Measurements from ENCODE around the gene MSI1. TPM values are rescaled to one million over a fixed set of nuclear protein-coding genes. Genes with fewer than 3 reads are reported as not detected.
A peak's percentile ranks its signal among the peaks of the same experiment; 100 is the strongest.

Gene MSI1
- total and polyA plus RNA-seq, 2 donors (not counting 1 experiment from before 2014, with no cell fraction given) = not detected

DNA sequence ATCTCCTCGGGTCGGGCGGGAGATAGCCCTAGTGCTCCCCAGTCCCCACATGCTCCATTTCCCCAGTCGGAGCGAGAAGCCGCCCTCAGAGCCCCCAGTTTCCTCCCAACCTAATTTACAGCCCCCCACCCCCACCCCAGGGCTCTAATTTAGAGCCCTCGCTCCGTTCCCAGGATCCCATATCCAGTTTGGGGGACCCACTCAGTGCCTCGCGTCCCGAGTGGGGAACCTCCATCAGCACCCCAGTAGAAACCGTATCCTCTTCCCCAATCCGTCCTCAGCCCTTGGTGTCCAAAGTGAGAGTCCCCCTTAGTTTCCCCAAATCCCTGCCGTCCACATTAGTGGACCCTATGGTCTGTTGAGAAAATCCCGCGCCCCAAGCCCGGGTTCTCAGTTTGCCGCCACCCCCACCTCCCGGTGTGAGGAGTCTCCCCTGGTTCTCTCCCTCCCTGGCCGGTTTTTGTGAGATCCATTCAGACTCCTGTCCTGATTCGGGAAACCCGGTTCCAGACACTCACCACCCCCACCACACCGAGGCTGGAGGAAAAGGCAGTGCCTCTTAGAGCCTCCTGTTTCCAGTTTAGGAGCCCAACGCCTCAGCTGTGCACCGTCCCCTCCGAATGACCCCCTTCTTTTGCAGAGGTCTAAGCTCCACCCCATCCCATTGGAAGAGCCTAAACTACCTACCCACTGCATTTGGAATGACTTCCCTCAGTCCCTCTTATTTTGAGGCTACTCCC is 809 bp upstream of the MSI1 start:
- Histone ChIP-seq H3K79me2 (ENCODE audit: control insufficient read depth, insufficient read depth, low read length) (no peaks in the 10 kb centered on the region), H3K27me3 (ENCODE audit: control insufficient read depth, insufficient read depth, low read length) (peaks cover 51% of the 10 kb centered on the region), H2AFZ (ENCODE audit: low read length) (no peak overlapping the region), H3K36me3 (ENCODE audit: control insufficient read depth, insufficient read depth, low read length) (no peaks in the 10 kb centered on the region), H3K27ac (ENCODE audit: insufficient read depth, low read length) (no peak overlapping the region), H3K4me2 (ENCODE audit: extremely low read depth, insufficient read depth, low read length) (no peak overlapping the region), H3K9me3 (ENCODE audit: control insufficient read depth, insufficient read depth, low read depth, low read length) (no peaks in the 10 kb centered on the region), H3K4me3 (replicated peaks in 1 of 4; ENCODE audit: control extremely low read depth in 1 of 4, insufficient read depth in 1 of 4, low read depth in 3 of 4, low read length in 4 of 4) (peak overlapping the region in 1 of 4 experiments; percentile 16), H4K20me1 (ENCODE audit: control insufficient read depth, extremely low read depth, insufficient read depth, low read length) (no peaks in the 10 kb centered on the region), H3K9ac (ENCODE audit: insufficient read depth, low read length) (no peak overlapping the region), H3K4me1 (ENCODE audit: control insufficient read depth, extremely low read depth, insufficient read depth, low read length) (no peaks in the 10 kb centered on the region)
- TF ChIP-seq EZH2 (IDR thresholded peaks at IDR 0.05; ENCODE audit: low read length, missing control alignments) = peak; percentile 99
- TF ChIP-seq, protein P1, sequence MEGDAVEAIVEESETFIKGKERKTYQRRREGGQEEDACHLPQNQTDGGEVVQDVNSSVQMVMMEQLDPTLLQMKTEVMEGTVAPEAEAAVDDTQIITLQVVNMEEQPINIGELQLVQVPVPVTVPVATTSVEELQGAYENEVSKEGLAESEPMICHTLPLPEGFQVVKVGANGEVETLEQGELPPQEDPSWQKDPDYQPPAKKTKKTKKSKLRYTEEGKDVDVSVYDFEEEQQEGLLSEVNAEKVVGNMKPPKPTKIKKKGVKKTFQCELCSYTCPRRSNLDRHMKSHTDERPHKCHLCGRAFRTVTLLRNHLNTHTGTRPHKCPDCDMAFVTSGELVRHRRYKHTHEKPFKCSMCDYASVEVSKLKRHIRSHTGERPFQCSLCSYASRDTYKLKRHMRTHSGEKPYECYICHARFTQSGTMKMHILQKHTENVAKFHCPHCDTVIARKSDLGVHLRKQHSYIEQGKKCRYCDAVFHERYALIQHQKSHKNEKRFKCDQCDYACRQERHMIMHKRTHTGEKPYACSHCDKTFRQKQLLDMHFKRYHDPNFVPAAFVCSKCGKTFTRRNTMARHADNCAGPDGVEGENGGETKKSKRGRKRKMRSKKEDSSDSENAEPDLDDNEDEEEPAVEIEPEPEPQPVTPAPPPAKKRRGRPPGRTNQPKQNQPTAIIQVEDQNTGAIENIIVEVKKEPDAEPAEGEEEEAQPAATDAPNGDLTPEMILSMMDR (conservative IDR thresholded peaks at IDR 0.05 in 1 of 2, IDR thresholded peaks at IDR 0.05 in 1 of 2; ENCODE audit: low read depth in 1 of 2, low read length in 2 of 2) = no peak
- DNase-seq (ENCODE audit: low read depth in 2 of 2) = no peak

DNA sequence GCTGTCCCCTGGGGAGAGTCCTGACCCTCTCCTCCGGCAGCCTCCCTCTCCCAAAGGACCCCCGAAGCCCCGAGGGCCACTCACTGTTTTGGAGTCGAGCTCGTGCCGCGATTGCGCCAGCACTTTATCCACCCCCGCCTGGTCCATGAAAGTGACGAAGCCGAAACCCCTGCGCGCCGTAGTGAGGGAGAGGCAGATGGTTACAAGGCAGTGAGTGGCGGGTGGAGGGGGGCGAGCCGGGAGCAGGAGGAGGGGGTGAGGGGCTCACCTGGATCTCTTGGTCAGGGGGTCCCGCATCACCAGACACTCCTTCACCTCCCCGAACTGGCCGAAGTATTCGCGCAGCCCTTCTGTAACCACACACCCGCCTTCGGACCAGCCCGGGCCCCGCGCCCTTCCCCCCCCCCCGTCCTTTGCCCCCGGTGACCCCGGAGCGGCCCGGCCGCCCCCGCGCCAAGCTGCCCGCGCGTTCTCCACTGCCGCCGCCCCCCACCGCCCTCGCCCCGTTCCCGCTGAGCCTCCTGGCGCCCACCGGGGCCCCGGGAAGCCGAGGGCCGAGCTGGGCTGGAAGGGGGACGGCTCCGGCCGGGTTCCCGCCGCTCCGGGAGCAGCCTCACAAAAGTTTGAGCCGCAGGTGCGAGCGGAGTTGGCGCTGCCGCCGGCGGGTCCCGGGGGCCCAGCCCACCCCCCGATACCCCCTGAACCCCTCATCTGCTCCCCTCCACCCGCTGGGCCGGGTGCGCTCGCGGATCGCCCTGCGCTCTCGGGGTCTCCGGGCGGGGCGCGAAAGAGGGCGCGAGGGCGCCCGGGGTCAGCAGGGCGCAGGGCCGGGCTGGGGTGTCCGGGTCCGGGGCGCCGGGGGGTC is 808 bp downstream of the MSI1 start:
- Histone ChIP-seq H3K4me1 (ENCODE audit: control insufficient read depth, extremely low read depth, insufficient read depth, low read length) (no peaks in the 10 kb centered on the region), H3K9me3 (ENCODE audit: control insufficient read depth, insufficient read depth, low read depth, low read length) (no peaks in the 10 kb centered on the region), H3K27ac (ENCODE audit: insufficient read depth, low read length) (no peak overlapping the region), H3K27me3 (ENCODE audit: control insufficient read depth, insufficient read depth, low read length) (peaks cover 50% of the 10 kb centered on the region), H2AFZ (ENCODE audit: low read length) (no peak overlapping the region), H3K36me3 (ENCODE audit: control insufficient read depth, insufficient read depth, low read length) (no peaks in the 10 kb centered on the region), H4K20me1 (ENCODE audit: control insufficient read depth, extremely low read depth, insufficient read depth, low read length) (no peaks in the 10 kb centered on the region), H3K4me3 (replicated peaks in 1 of 4; ENCODE audit: control extremely low read depth in 1 of 4, insufficient read depth in 1 of 4, low read depth in 3 of 4, low read length in 4 of 4) (no peak overlapping the region), H3K9ac (ENCODE audit: insufficient read depth, low read length) (no peak overlapping the region), H3K4me2 (ENCODE audit: extremely low read depth, insufficient read depth, low read length) (no peak overlapping the region), H3K79me2 (ENCODE audit: control insufficient read depth, insufficient read depth, low read length) (no peaks in the 10 kb centered on the region)
- peak in 1 of 2 donors; percentile 20 for DNase-seq (ENCODE audit: low read depth in 2 of 2)
- peak; percentile 65 for TF ChIP-seq EZH2 (IDR thresholded peaks at IDR 0.05; ENCODE audit: low read length, missing control alignments)
- TF ChIP-seq, protein P1 (conservative IDR thresholded peaks at IDR 0.05 in 1 of 2, IDR thresholded peaks at IDR 0.05 in 1 of 2; ENCODE audit: low read depth in 1 of 2, low read length in 2 of 2) = no peak

DNA sequence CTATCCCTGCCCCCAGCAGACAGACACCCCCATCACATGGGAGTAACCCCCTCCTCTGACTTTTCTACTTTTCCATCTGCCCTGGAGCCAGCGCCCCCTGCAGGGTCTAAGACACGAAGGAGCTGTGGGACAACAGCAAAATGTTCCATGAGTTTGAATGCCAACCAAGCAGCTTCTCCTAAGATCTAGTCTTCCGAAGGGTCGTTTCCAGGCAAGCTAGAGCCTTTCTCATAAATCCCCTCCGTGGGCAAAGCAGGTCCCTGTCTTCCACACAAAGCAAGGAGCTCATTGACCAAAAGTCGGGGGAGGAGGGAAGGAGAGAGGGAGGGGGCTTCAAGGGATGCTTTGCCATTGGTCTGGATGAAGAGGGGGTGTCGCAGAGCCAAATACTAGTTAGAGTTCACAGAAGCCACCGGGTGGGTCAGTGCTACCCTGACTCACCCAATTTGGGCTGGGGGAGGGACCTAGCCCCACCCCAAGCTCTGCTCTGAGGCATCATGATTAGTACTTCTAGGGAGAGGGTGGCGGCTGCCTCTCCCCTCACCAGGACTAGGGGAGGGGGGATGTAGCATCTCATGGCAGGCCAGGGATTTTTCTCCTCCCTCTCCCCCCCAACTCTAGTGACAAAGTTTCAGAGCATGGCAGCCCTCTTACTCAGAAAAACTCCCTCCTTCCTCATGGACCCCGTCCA is 1.6 kb downstream of the MSI1 start:
- H3K9me3 ChIP-seq (ENCODE audit: control insufficient read depth, insufficient read depth, low read depth, low read length) = no peaks in the 10 kb centered on the region
- H3K4me2 ChIP-seq (ENCODE audit: extremely low read depth, insufficient read depth, low read length) = no peak overlapping the region
- H2AFZ ChIP-seq (ENCODE audit: low read length) = no peak overlapping the region
- H3K4me1 ChIP-seq (ENCODE audit: control insufficient read depth, extremely low read depth, insufficient read depth, low read length) = no peaks in the 10 kb centered on the region
- TF ChIP-seq, protein P1 (conservative IDR thresholded peaks at IDR 0.05 in 1 of 2, IDR thresholded peaks at IDR 0.05 in 1 of 2; ENCODE audit: low read depth in 1 of 2, low read length in 2 of 2) = peak; percentile 20 to 46
- peak; percentile 90 for TF ChIP-seq EZH2 (IDR thresholded peaks at IDR 0.05; ENCODE audit: low read length, missing control alignments)
- no peak overlapping the region for H3K27ac ChIP-seq (ENCODE audit: insufficient read depth, low read length)
- peak in 1 of 2 donors; percentile 16 for DNase-seq (ENCODE audit: low read depth in 2 of 2)
- peaks cover 50% of the 10 kb centered on the region for H3K27me3 ChIP-seq (ENCODE audit: control insufficient read depth, insufficient read depth, low read length)
- no peaks in the 10 kb centered on the region for H4K20me1 ChIP-seq (ENCODE audit: control insufficient read depth, extremely low read depth, insufficient read depth, low read length)
- no peaks in the 10 kb centered on the region for H3K79me2 ChIP-seq (ENCODE audit: control insufficient read depth, insufficient read depth, low read length)
- H3K9ac ChIP-seq (ENCODE audit: insufficient read depth, low read length) = no peak overlapping the region
- H3K36me3 ChIP-seq (ENCODE audit: control insufficient read depth, insufficient read depth, low read length) = no peaks in the 10 kb centered on the region
- H3K4me3 ChIP-seq (replicated peaks in 1 of 4; ENCODE audit: control extremely low read depth in 1 of 4, insufficient read depth in 1 of 4, low read depth in 3 of 4, low read length in 4 of 4) = no peak overlapping the region
